B cell (primary cell): Measurements from ENCODE around the gene MID1. TPM values are rescaled to one million over a fixed set of nuclear protein-coding genes. Genes with fewer than 3 reads are reported as not detected.

Source experiments
- ATAC-seq: fragments of 200-7000 bp; cut with Tn5 transposase; one replicate; pipeline ENCODE4 v1.10.0; 2021; ENCODE audit warnings: low read depth, mild to moderate bottlenecking, moderate number of reproducible peaks, moderate library complexity
- CTCF ChIA-PET: fragments of 350-600 bp; sonication (Branson Sonifier 250); formaldehyde crosslinking; loops from one replicate; lab custom pipeline; 2021; ENCODE audit warnings: antibody characterized with exemption, inconsistent platforms; lab: Charles Lee
- POLR2A ChIA-PET: fragments of 350-600 bp; sonication (Branson Sonifier 250); formaldehyde crosslinking; loops from one replicate; lab custom pipeline; 2021; ENCODE audit warnings: antibody characterized with exemption; lab: Charles Lee
- DNase-seq: peaks from one replicate; pipeline ENCODE4 v3.0.0; 2013
- H2AFZ ChIP-seq: 2 replicates; pipeline ENCODE4 v1.6.1; 2012; ENCODE audit warnings: mild to moderate bottlenecking, low read depth, low read length; ENCODE audit not compliant: insufficient read depth, poor library complexity, severe bottlenecking
- H3K27ac ChIP-seq, 2 donors: 1 replicate in 1 of 2; 2 replicates in 1 of 2; pipeline ENCODE4 v1.5.1; 2012 to 2013; ENCODE audit warnings: low read length in 2 of 2, mild to moderate bottlenecking in 2 of 2, moderate library complexity in 1 of 2
- H3K27me3 ChIP-seq, 4 experiments: fragments of 200-600 bp in 1 of 4; sonication (generic) in 1 of 4; replicated peaks in 1 of 4; 1 replicate in 2 of 4; 2 replicates in 2 of 4; pipeline versions ENCODE4 v1.6.1 to v1.7.0; 2013 to 2016; ENCODE audit warnings: low read length in 3 of 4, mild to moderate bottlenecking in 2 of 4, mixed read lengths in 1 of 4, moderate library complexity in 1 of 4; ENCODE audit not compliant: insufficient read depth in 4 of 4, control insufficient read depth in 3 of 4; ENCODE audit errors: control extremely low read depth in 1 of 4
- H3K36me3 ChIP-seq, 2 experiments: replicated peaks in 1 of 2; 1 replicate in 1 of 2; 2 replicates in 1 of 2; pipeline versions ENCODE4 v1.6.1 to v1.7.1; 2013; ENCODE audit warnings: low read length in 1 of 2; ENCODE audit not compliant: insufficient read depth in 2 of 2, control insufficient read depth in 1 of 2; ENCODE audit errors: control extremely low read depth in 1 of 2, extremely low read depth in 1 of 2
- H3K4me1 ChIP-seq, 2 donors: fragments of 200-600 bp in 1 of 2; sonication (generic) in 1 of 2; 1 replicate in 1 of 2; 2 replicates in 1 of 2; pipeline versions ENCODE4 v1.5.1 to v1.6.1; 2013 to 2017; ENCODE audit warnings: low read length in 2 of 2; ENCODE audit not compliant: control insufficient read depth in 2 of 2, insufficient read depth in 2 of 2
- H3K4me2 ChIP-seq: replicated peaks from 2 replicates; pipeline ENCODE3; 2012; ENCODE audit warnings: mild to moderate bottlenecking, low read depth, low read length; ENCODE audit not compliant: poor library complexity, severe bottlenecking
- H3K4me3 ChIP-seq, 5 experiments: fragments of 200-600 bp in 1 of 5; sonication (generic) in 1 of 5; 1 replicate in 3 of 5; 2 replicates in 2 of 5; pipeline versions ENCODE4 v1.5.1 to v1.7.0; 2011 to 2016; ENCODE audit warnings: low read length in 4 of 5, mild to moderate bottlenecking in 4 of 5, low read depth in 2 of 5, control low read depth in 1 of 5, moderate library complexity in 1 of 5; ENCODE audit not compliant: insufficient read depth in 1 of 5; ENCODE audit errors: control extremely low read depth in 1 of 5, extremely low read depth in 1 of 5
- H3K79me2 ChIP-seq: fragments of 200-600 bp; sonication (generic); one replicate; pipeline ENCODE4 v1.6.0; 2016; ENCODE audit warnings: low read length; ENCODE audit not compliant: control insufficient read depth, insufficient read depth
- H3K9ac ChIP-seq: fragments of 200-600 bp; sonication (generic); 2 replicates; pipeline ENCODE4 v1.6.1; 2017; ENCODE audit warnings: mild to moderate bottlenecking, low read length, moderate library complexity
- H3K9me3 ChIP-seq, 3 donors: one replicate each; pipeline versions ENCODE4 v1.6.1 to v1.7.1; 2013; ENCODE audit warnings: low read length in 2 of 3; ENCODE audit not compliant: control insufficient read depth in 2 of 3, insufficient read depth in 1 of 3; ENCODE audit errors: control extremely low read depth in 1 of 3
- H4K20me1 ChIP-seq: 2 replicates; pipeline ENCODE4 v1.6.0; 2012; ENCODE audit warnings: mild to moderate bottlenecking, low read length; ENCODE audit not compliant: insufficient read depth, control insufficient read depth, poor library complexity, severe bottlenecking
- H3K27ac Mint-ChIP-seq: one replicate; pipeline ENCODE4 v1.8.0; 2021; ENCODE audit warnings: mixed read lengths
- H3K27me3 Mint-ChIP-seq: one replicate; pipeline ENCODE4 v1.8.0; 2021; ENCODE audit warnings: mixed read lengths
- H3K4me1 Mint-ChIP-seq: one replicate; pipeline ENCODE4 v1.8.0; 2021; ENCODE audit warnings: mixed read lengths
- H3K4me3 Mint-ChIP-seq: one replicate; pipeline ENCODE4 v1.8.0; 2021; ENCODE audit warnings: mixed read lengths
- H3K9me3 Mint-ChIP-seq: one replicate; pipeline ENCODE4 v1.8.0; 2022; ENCODE audit warnings: mixed read lengths; ENCODE audit not compliant: insufficient read depth
- CTCF ChIP-seq: fragments of 200-600 bp; IDR thresholded peaks from one replicate; pipeline ENCODE4 v1.8.0; 2022; ENCODE audit warnings: antibody characterized with exemption, mild to moderate bottlenecking
- EZH2 ChIP-seq: IDR thresholded peaks from 2 replicates; pipeline ENCODE4 v1.6.1; 2012; ENCODE audit warnings: borderline replicate concordance, low read depth, mild to moderate bottlenecking, moderate library complexity, low read length; ENCODE audit not compliant: insufficient read depth, poor library complexity, severe bottlenecking
- WGBS: methylation state at CpG from one replicate; pipeline ENCODE4 v1.1.5; 2013; ENCODE audit warnings: missing lambda C conversion rate; ENCODE audit not compliant: insufficient coverage; 5-methylcytosine and 5-hydroxymethylcytosine counted together
- intact Hi-C: fragments of 100-400 bp; cut with micrococcal nuclease; formaldehyde crosslinking; loops from one replicate; pipeline ENCODE4 v1.10.0; 2022
- polyA plus RNA-seq: library from polyadenylated mRNA; depleted of rRNA; stranded (reverse); fragments of >200 nt; gene quantifications from 2 replicates; pipeline ENCODE4 v1.2.3, GENCODE V29; 2012
- total RNA-seq, 2 donors: library from RNA; stranded (reverse); fragments of 120-200 nt in 1 of 2; gene quantifications; 1 replicate in 1 of 2; 2 replicates in 1 of 2; pipeline versions ENCODE4 v1.2.3 to v1.2.4, GENCODE V29; 2013 to 2022

The MID1 gene
- total and polyA plus RNA-seq, 2 donors (not counting 1 experiment from before 2014, with no cell fraction given): 0.15 to 0.44 TPM

GRCh38 chrX:10433296-10433965 lies 187.0 kb downstream of the MID1 start:
- CTCF ChIA-PET: no interaction called here
- TF ChIP-seq CTCF (no peak), EZH2 (no peak)
- no peak overlapping the region for H3K9ac ChIP-seq
- Mint-ChIP-seq H3K4me1 (no peaks in the 10 kb centered on the region), H3K27ac (no peak overlapping the region), H3K9me3 (no peaks in the 10 kb centered on the region), H3K4me3 (no peak overlapping the region), H3K27me3 (no peaks in the 10 kb centered on the region)
- intact Hi-C loops: no loop called here
- ATAC-seq (no peak), DNase-seq (no peak)
- 74% methylated on average over 6 of the region's 8 CpGs for WGBS
- no peak overlapping the region for H3K27ac ChIP-seq
- H4K20me1 ChIP-seq: no peaks in the 10 kb centered on the region
- H3K27me3 ChIP-seq: no peaks in the 10 kb centered on the region
- no peak overlapping the region for H3K4me2 ChIP-seq
- H2AFZ ChIP-seq: no peak overlapping the region
- peaks cover 0 to 4% (median 0%) of the 10 kb centered on the region in 3 donors for H3K9me3 ChIP-seq
- no peaks in the 10 kb centered on the region for H3K36me3 ChIP-seq
- no peaks in the 10 kb centered on the region for H3K79me2 ChIP-seq
- POLR2A ChIA-PET: no interaction called here
- no peak overlapping the region for H3K4me3 ChIP-seq
- no peaks in the 10 kb centered on the region for H3K4me1 ChIP-seq

GRCh38 chrX:10429908-10430307 lies 190.5 kb downstream of the MID1 start:
- 60% methylated on average over 2 of the region's 5 CpGs for WGBS
- no peak overlapping the region for H3K4me2 ChIP-seq
- DNase-seq (no peak), ATAC-seq (no peak)
- no peak overlapping the region for H2AFZ ChIP-seq
- Mint-ChIP-seq H3K27me3 (no peaks in the 10 kb centered on the region), H3K4me3 (no peak overlapping the region), H3K27ac (no peak overlapping the region), H3K4me1 (no peaks in the 10 kb centered on the region), H3K9me3 (no peaks in the 10 kb centered on the region)
- H3K27ac ChIP-seq: no peak overlapping the region
- H3K79me2 ChIP-seq: no peaks in the 10 kb centered on the region
- ChIA-PET CTCF (no interaction called here), POLR2A (no interaction called here)
- no peaks in the 10 kb centered on the region for H3K27me3 ChIP-seq
- no peaks in the 10 kb centered on the region for H4K20me1 ChIP-seq
- intact Hi-C loops: no loop called here
- no peaks in the 10 kb centered on the region for H3K4me1 ChIP-seq
- no peak overlapping the region for H3K4me3 ChIP-seq
- H3K9me3 ChIP-seq: no peaks in the 10 kb centered on the region
- no peak overlapping the region for H3K9ac ChIP-seq
- H3K36me3 ChIP-seq: no peaks in the 10 kb centered on the region
- TF ChIP-seq CTCF: no peak
- TF ChIP-seq EZH2: no peak
